ENCODE results near the gene INO80D.

GRCh38 chr2:206002440-206002839, 83.5 kb downstream of the INO80D start:
- TF ChIP-seq POLR2A (IDR thresholded peaks at IDR 0.05; ENCODE audit: low read depth, low read length) (no peak), TAF1 (IDR thresholded peaks at IDR 0.05; ENCODE audit: borderline replicate concordance, low read depth, low read length) (no peak), POLR2AphosphoS5 (IDR thresholded peaks at IDR 0.05; ENCODE audit: low read depth, low read length) (no peak)
